IPS-18c (cell line): ENCODE results near the gene EZR.
"Not testable (repeated sequence)": the region's sequence is repeated elsewhere in the genome, so short reads cannot be mapped to it uniquely, and the experiment has no call there.

ENCODE experiments used
- H3K4me3 ChIP-seq: 2 replicates; pipeline ENCODE4 v1.7.0; 2013; ENCODE audit warnings: low read depth, mild to moderate bottlenecking, low read length, moderate library complexity; ENCODE audit not compliant: insufficient read depth
- H3K9me3 ChIP-seq: one replicate; pipeline ENCODE4 v1.6.1; 2013; ENCODE audit warnings: mild to moderate bottlenecking, low read length, moderate library complexity; ENCODE audit not compliant: control insufficient read depth, insufficient read depth

The EZR gene

GRCh38 chr6:158826819-158827501 is 7.8 kb upstream of the EZR start:
- Histone ChIP-seq H3K9me3 (no peaks in the 10 kb centered on the region), H3K4me3 (no peak overlapping the region)

GRCh38 chr6:158825951-158826306 is 6.8 kb upstream of the EZR start:
- Histone ChIP-seq H3K9me3 (no peaks in the 10 kb centered on the region), H3K4me3 (no peak overlapping the region)

- H3K9me3 ChIP-seq, result no peaks in the 10 kb centered on the region
These were observed 6.1 kb upstream of the EZR start for GRCh38 chr6:158825038-158825950.

GRCh38 chr6:158823616-158824015 is 4.4 kb upstream of the EZR start:
- not testable (repeated sequence) for H3K9me3 ChIP-seq, H3K4me3 ChIP-seq

More at GRCh38 chr6:158825038-158825950, 6.1 kb upstream of the EZR start:
- no peak overlapping the region for H3K4me3 ChIP-seq

GRCh38 chr6:158819977-158820622 is 932 bp upstream of the EZR start:
- Histone ChIP-seq H3K9me3 (no peaks in the 10 kb centered on the region), H3K4me3 (no peak overlapping the region)

- peak overlapping the region; percentile 56 for H3K4me3 ChIP-seq
These were observed 471 bp downstream of the EZR start for GRCh38 chr6:158818581-158819212.

GRCh38 chr6:158817728-158818580 is 1.2 kb downstream of the EZR start:
- H3K4me3 ChIP-seq, result peak overlapping the region; percentile 56
- no peaks in the 10 kb centered on the region for H3K9me3 ChIP-seq

More at GRCh38 chr6:158818581-158819212, 471 bp downstream of the EZR start:
- no peaks in the 10 kb centered on the region for H3K9me3 ChIP-seq

- H3K4me3 ChIP-seq, result peak overlapping the region; percentile 56
- no peaks in the 10 kb centered on the region for H3K9me3 ChIP-seq
These were observed 2.1 kb downstream of the EZR start for GRCh38 chr6:158816803-158817727.

GRCh38 chr6:158816329-158816728 is 2.8 kb downstream of the EZR start:
- Histone ChIP-seq H3K4me3 (peak overlapping the region; percentile 56; the same call in 1 of the 2 replicates), H3K9me3 (no peaks in the 10 kb centered on the region)

- H3K9me3 ChIP-seq, result no peaks in the 10 kb centered on the region
- H3K4me3 ChIP-seq, result peak overlapping the region; percentile 56
These were observed 3.3 kb downstream of the EZR start for GRCh38 chr6:158815907-158816306.

- Histone ChIP-seq H3K4me3 (peak overlapping the region; percentile 11; the same call in 1 of the 2 replicates), H3K9me3 (no peaks in the 10 kb centered on the region)
These were observed 3.8 kb downstream of the EZR start for GRCh38 chr6:158815379-158815724.

GRCh38 chr6:158813032-158813431 is 6.1 kb downstream of the EZR start:
- Histone ChIP-seq H3K4me3 (no peak overlapping the region), H3K9me3 (no peaks in the 10 kb centered on the region)

- no peak overlapping the region for H3K4me3 ChIP-seq
- no peaks in the 10 kb centered on the region for H3K9me3 ChIP-seq
These were observed 6.6 kb downstream of the EZR start for GRCh38 chr6:158812611-158813010.

- Histone ChIP-seq H3K9me3 (no peaks in the 10 kb centered on the region), H3K4me3 (no peak overlapping the region)
These were observed 8.7 kb downstream of the EZR start for GRCh38 chr6:158810155-158811095.
